Endothelial cell of umbilical vein (primary cell): Measurements from ENCODE around the gene RNU5B-1. TPM values are rescaled to one million over a fixed set of nuclear protein-coding genes. Genes with fewer than 3 reads are reported as not detected.

Experiments used
- BruUV-seq: library from RNA; stranded (reverse); fragments of 400-500 nt; replicated peaks from 2 replicates; lab custom pipeline; 2021; lab: Mats Ljungman, UMichigan
- CTCF ChIA-PET: fragments of 300-600, 350-600 bp; sonication (Branson Sonifier 250); formaldehyde crosslinking; loops from one replicate; lab custom pipeline; 2021; ENCODE audit warnings: antibody characterized with exemption, inconsistent platforms; lab: Charles Lee
- POLR2A ChIA-PET: fragments of 300-600, 350-600 bp; sonication (Branson Sonifier 250); formaldehyde crosslinking; loops from one replicate; lab custom pipeline; 2021; ENCODE audit warnings: antibody characterized with exemption, inconsistent platforms; lab: Charles Lee
- DNase-seq: peaks from one replicate; pipeline ENCODE4 v3.0.0-alpha.2; 2011; ENCODE audit warnings: low read depth, low spot score
- FAIRE-seq: peaks from 2 replicates; lab custom pipeline; 2011; peaks lifted over from hg19 to GRCh38; lab: Jason Lieb, UNC
- H2AFZ ChIP-seq: 2 replicates; pipeline ENCODE4 v1.6.0; 2012; ENCODE audit warnings: low read depth, low read length, control low read depth, inconsistent platforms
- H3K27ac ChIP-seq: 2 replicates; pipeline ENCODE4 v1.5.1; 2011; ENCODE audit warnings: low read depth, mild to moderate bottlenecking, control low read depth, low read length, moderate library complexity; ENCODE audit not compliant: insufficient read depth
- H3K27me3 ChIP-seq, 2 experiments: 2 replicates each; pipeline versions ENCODE4 v1.6.0 to v1.6.1; 2011; ENCODE audit warnings: low read length in 2 of 2, mixed read lengths in 1 of 2; ENCODE audit not compliant: control insufficient read depth in 2 of 2, insufficient read depth in 2 of 2
- H3K36me3 ChIP-seq, 2 experiments: 2 replicates in 1 of 2; 3 replicates in 1 of 2; pipeline ENCODE4 v1.5.1; 2011; ENCODE audit warnings: low read length in 2 of 2, mild to moderate bottlenecking in 1 of 2, moderate library complexity in 1 of 2; ENCODE audit not compliant: control insufficient read depth in 2 of 2, insufficient read depth in 2 of 2; ENCODE audit errors: extremely low read depth in 1 of 2
- H3K4me1 ChIP-seq: 3 replicates; pipeline ENCODE4 v1.5.1; 2011; ENCODE audit warnings: mild to moderate bottlenecking, low read length; ENCODE audit not compliant: control insufficient read depth, insufficient read depth; ENCODE audit errors: extremely low read depth
- H3K4me2 ChIP-seq: 2 replicates; pipeline ENCODE4 v1.6.1; 2011; ENCODE audit warnings: low read length, control low read depth, mixed read lengths; ENCODE audit not compliant: insufficient read depth
- H3K4me3 ChIP-seq, 3 experiments: fragments of 200-600 bp in 1 of 3; sonication (generic), shearing (Covaris generic) in 1 of 3; replicated peaks in 1 of 3; 2 replicates each; pipeline ENCODE4 v1.5.1; 2011 to 2016; ENCODE audit warnings: control low read depth in 3 of 3, low read length in 3 of 3, mild to moderate bottlenecking in 2 of 3, inconsistent platforms in 1 of 3, low read depth in 1 of 3, moderate library complexity in 1 of 3; ENCODE audit not compliant: insufficient read depth in 1 of 3
- H3K79me2 ChIP-seq: 2 replicates; pipeline ENCODE4 v1.6.0; 2012; ENCODE audit warnings: low read length, inconsistent platforms; ENCODE audit not compliant: control insufficient read depth, insufficient read depth
- H3K9ac ChIP-seq: replicated peaks from 2 replicates; pipeline ENCODE3; 2011; ENCODE audit warnings: low read length, control low read depth; ENCODE audit not compliant: insufficient read depth; ENCODE audit errors: extremely low read depth
- H3K9me1 ChIP-seq: replicated peaks from 3 replicates; pipeline ENCODE4 v1.6.0; 2011; ENCODE audit warnings: mild to moderate bottlenecking, low read length; ENCODE audit not compliant: control insufficient read depth, insufficient read depth; ENCODE audit errors: extremely low read depth
- H3K9me3 ChIP-seq: replicated peaks from 2 replicates; pipeline ENCODE4 v1.5.1; 2012; ENCODE audit warnings: low read length, inconsistent platforms; ENCODE audit not compliant: control insufficient read depth, insufficient read depth
- H4K20me1 ChIP-seq: replicated peaks from 2 replicates; pipeline ENCODE3; 2011; ENCODE audit warnings: mild to moderate bottlenecking, low read length; ENCODE audit not compliant: control insufficient read depth, insufficient read depth; ENCODE audit errors: extremely low read depth
- EZH2 ChIP-seq: IDR thresholded peaks from 2 replicates; pipeline ENCODE4 v1.6.1; 2012; ENCODE audit warnings: borderline replicate concordance, low read depth, mild to moderate bottlenecking, moderate library complexity, low read length, inconsistent platforms; ENCODE audit not compliant: severe bottlenecking
- FOS ChIP-seq: IDR thresholded peaks from 2 replicates; pipeline ENCODE4 v1.6.1; 2011; ENCODE audit warnings: mild to moderate bottlenecking, low read length, moderate library complexity, borderline replicate concordance; ENCODE audit not compliant: insufficient read depth
- GATA2 ChIP-seq: IDR thresholded peaks from 2 replicates; pipeline ENCODE4 v1.7.0; 2011; ENCODE audit warnings: low read depth, mild to moderate bottlenecking, moderate library complexity, mixed read lengths, low read length; ENCODE audit not compliant: insufficient read length, insufficient read depth
- JUN ChIP-seq: IDR thresholded peaks from 2 replicates; pipeline ENCODE4 v1.6.1; 2011; ENCODE audit warnings: borderline replicate concordance, low read depth; ENCODE audit not compliant: insufficient read length, insufficient read depth
- MYC ChIP-seq: IDR thresholded peaks from one replicate; pipeline ENCODE4 v1.6.1; 2011; ENCODE audit warnings: mild to moderate bottlenecking, low read depth, low read length
- POLR2A ChIP-seq: IDR thresholded peaks from 2 replicates; pipeline ENCODE4 v1.6.1; 2012; ENCODE audit warnings: low read depth, mild to moderate bottlenecking, control low read depth, low read length
- POLR2AphosphoS5 ChIP-seq: IDR thresholded peaks from 2 replicates; pipeline ENCODE4 v1.6.1; 2012; ENCODE audit warnings: low read depth, mild to moderate bottlenecking, control low read depth, low read length, moderate library complexity; ENCODE audit not compliant: insufficient read depth
- dilution Hi-C: fragments of 300-500 bp; cut with MboI; formaldehyde crosslinking; loops from one replicate; pipeline ENCODE4 v1.15.0; 2019; ENCODE audit warnings: low sequenced_read_pairs; ENCODE audit not compliant: extremely low pct_ligation_motif_present
- intact Hi-C: fragments of 100-400 bp; cut with micrococcal nuclease; formaldehyde crosslinking; loops from one replicate; pipeline ENCODE4 v1.10.0; 2022
- polyA plus RNA-seq, 4 experiments: library from polyadenylated mRNA; depleted of rRNA in 3 of 4; stranded (reverse) in 3 of 4; unstranded in 1 of 4; fragments of >200 nt; gene quantifications; 2 replicates each; pipeline versions ENCODE4 v1.2.1 to v1.2.3, GENCODE V29; 2011 to 2012; ENCODE audit warnings: missing spikeins in 1 of 4
- total RNA-seq: library from RNA; stranded (reverse); gene quantifications from 2 replicates; pipeline ENCODE4 v1.2.3, GENCODE V29; 2021
- TF ChIP-seq, protein P1 (sequence below): IDR thresholded peaks from 2 replicates; pipeline ENCODE4 v1.6.1; 2011; ENCODE audit not compliant: insufficient read depth, insufficient read length
- TF ChIP-seq, protein P2 (sequence below), 2 donors: IDR thresholded peaks; 1 replicate in 1 of 2; 2 replicates in 1 of 2; pipeline ENCODE4 v1.5.1; 2011; ENCODE audit warnings: low read length in 2 of 2, mild to moderate bottlenecking in 2 of 2, moderate library complexity in 2 of 2, control low read depth in 1 of 2, inconsistent platforms in 1 of 2, low read depth in 1 of 2; ENCODE audit not compliant: insufficient read depth in 1 of 2; ENCODE audit errors: extremely low read depth in 1 of 2

The RNU5B-1 gene
- total and polyA plus RNA-seq, 2 donors (not counting 3 experiments of a cell fraction or from before 2014, with no cell fraction given): not detected

DNA sequence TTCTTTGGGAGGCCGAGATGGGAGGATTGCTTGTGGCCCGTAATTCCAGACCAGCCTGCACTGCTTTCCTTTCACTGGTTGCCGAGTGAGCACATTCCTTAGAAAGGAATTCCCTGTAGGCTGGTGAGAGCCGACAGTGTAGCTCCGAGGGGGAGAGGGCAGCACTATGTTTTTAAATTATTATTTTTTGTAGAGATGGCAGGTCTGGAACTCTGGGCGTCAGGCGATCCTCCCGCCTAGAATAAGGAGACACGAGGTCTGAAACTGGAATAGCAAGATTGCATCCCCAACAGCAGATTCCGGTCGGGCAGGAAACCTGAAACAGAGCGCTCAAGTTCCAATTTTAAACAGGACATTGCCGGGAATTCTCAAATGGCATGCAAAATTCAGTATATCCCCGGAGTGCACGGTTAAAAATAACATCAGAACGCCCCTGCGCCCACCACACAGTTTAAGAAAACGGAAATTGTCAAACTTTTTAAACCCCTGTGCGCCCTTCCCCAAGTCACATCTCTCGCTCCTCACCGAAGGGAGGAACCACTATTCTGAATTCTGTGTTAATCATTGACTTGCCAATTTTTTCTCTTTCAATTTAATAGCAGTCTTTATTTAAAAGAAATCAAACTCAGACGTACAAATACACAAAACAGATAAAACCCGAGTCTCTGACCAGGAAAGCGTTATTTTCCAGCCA lies 643 bp upstream of the RNU5B-1 start:
- H3K4me3 ChIP-seq: peak overlapping the region; percentile 49 to 82 (median 53)
- CTCF ChIA-PET: interaction anchor here (0.8 to 2.1 kb wide), 7 partner anchors 9 to 118 kb away, joined by 3 to 14 read pairs (median 4); partner anchors contain the start of genes CLPX and PARP16
- POLR2A ChIA-PET: interaction anchor here (0.6 to 1.5 kb wide), 13 partner anchors 12 to 193 kb away, joined by 3 to 19 read pairs (median 6); partner anchors contain the start of genes CLPX and PARP16
- BruUV-seq: no TSS peak
- H3K4me2 ChIP-seq: peak overlapping the region; percentile 99
- H3K9me3 ChIP-seq: no peaks in the 10 kb centered on the region
- peaks cover 9% of the 10 kb centered on the region for H3K4me1 ChIP-seq
- TF ChIP-seq FOS (no peak), JUN (no peak), POLR2AphosphoS5 (no peak), EZH2 (no peak), MYC (no peak), POLR2A (no peak), GATA2 (no peak)
- TF ChIP-seq, protein P1, sequence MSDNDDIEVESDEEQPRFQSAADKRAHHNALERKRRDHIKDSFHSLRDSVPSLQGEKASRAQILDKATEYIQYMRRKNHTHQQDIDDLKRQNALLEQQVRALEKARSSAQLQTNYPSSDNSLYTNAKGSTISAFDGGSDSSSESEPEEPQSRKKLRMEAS: no peak
- TF ChIP-seq, protein P2, sequence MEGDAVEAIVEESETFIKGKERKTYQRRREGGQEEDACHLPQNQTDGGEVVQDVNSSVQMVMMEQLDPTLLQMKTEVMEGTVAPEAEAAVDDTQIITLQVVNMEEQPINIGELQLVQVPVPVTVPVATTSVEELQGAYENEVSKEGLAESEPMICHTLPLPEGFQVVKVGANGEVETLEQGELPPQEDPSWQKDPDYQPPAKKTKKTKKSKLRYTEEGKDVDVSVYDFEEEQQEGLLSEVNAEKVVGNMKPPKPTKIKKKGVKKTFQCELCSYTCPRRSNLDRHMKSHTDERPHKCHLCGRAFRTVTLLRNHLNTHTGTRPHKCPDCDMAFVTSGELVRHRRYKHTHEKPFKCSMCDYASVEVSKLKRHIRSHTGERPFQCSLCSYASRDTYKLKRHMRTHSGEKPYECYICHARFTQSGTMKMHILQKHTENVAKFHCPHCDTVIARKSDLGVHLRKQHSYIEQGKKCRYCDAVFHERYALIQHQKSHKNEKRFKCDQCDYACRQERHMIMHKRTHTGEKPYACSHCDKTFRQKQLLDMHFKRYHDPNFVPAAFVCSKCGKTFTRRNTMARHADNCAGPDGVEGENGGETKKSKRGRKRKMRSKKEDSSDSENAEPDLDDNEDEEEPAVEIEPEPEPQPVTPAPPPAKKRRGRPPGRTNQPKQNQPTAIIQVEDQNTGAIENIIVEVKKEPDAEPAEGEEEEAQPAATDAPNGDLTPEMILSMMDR (IDR thresholded peaks at IDR 0.05; ENCODE audit: extremely low read depth in 1 of 2, insufficient read depth in 1 of 2, low read depth in 1 of 2, low read length in 2 of 2): no peak
- no peaks in the 10 kb centered on the region for H3K9me1 ChIP-seq
- FAIRE-seq (no peak), DNase-seq (peak; percentile 53)
- peak overlapping the region; percentile 98 for H3K9ac ChIP-seq
- dilution Hi-C loops: no loop called here
- no peaks in the 10 kb centered on the region for H3K79me2 ChIP-seq
- H2AFZ ChIP-seq: peak overlapping the region; percentile 99
- intact Hi-C loops: loop anchor here (1.0 to 2.0 kb wide), 2 partner anchors 8 to 119 kb away; partner anchors contain the start of genes CLPX and RNU5A-1
- no peaks in the 10 kb centered on the region for H3K36me3 ChIP-seq
- peak overlapping the region; percentile 100 for H3K27ac ChIP-seq
- no peaks in the 10 kb centered on the region for H4K20me1 ChIP-seq
- H3K27me3 ChIP-seq: peaks cover 0 to 2% of the 10 kb centered on the region in 2 experiments
